ENCODE results near the gene CSTF2.

Gene CSTF2

DNA sequence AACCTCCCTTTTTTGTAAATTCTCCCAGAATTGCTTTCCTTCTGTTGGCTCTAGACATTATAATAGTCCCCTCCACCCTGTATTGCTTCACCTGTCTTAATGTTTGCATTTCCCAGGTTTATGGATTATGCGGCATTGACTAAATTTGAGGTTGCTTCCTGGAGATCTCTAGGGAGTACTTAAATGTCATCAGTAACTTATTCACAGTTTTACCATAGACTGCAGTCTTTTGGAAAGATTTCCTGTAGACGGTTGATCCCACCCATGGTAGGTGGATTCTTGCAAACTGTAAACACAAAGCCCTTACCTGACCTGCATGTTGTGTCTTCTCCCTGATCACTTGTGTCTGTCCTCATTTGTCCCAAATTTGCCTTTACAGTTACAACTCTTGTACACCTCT is 60.2 kb downstream of the CSTF2 start (continued):
- no peak for TF ChIP-seq MYNN (tag by site-specific recombination; IDR thresholded peaks at IDR 0.05; ENCODE audit: borderline replicate concordance)

DNA sequence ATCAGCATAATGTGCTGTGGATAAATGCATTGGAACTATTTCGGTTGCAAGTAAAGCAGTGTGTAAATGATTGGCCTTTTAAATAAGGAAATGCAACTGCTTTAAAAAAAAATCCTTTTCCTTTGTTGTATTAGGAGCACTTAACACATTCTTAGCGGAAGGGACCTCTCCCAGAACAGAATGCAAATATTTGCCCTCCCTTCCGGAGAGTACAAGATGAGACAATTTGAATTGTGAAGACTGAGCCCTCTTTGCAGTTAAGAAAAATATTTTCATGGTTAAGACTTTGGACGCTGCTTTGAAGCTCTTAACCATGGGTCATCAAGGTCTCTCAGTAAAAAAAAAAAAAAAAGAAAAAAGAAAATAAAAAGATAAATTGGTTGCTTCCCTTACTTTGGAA is 63.5 kb downstream of the CSTF2 start:
- H3K27ac ChIP-seq (ENCODE audit: extremely low read depth, low read depth, low read length), result no peak overlapping the region
- POLR2A ChIA-PET, result no interaction called here
- H3K9me3 ChIP-seq (ENCODE audit: control insufficient read depth, insufficient read depth, low read depth, low read length), result no peaks in the 10 kb centered on the region
- CTCF ChIA-PET, result interaction anchor here (0.6 to 1.2 kb wide), 3 partner anchors 82 to 403 kb away, joined by 3 to 5 read pairs (median 4); no protein-coding TSS in a partner anchor
- no peaks in the 10 kb centered on the region for H3K4me1 ChIP-seq (ENCODE audit: control insufficient read depth, insufficient read depth, low read length)
- H3K4me3 ChIP-seq (ENCODE audit: low read depth, low read length), result no peak overlapping the region
- TF ChIP-seq ZBTB21 (tag by site-specific recombination; IDR thresholded peaks at IDR 0.05) (no peak), REPIN1 (tag by site-specific recombination; IDR thresholded peaks at IDR 0.05; ENCODE audit: low read depth) (no peak), KLF9 (tag by site-specific recombination; IDR thresholded peaks at IDR 0.05; ENCODE audit: low read depth) (no peak), ZNF544 (tag by site-specific recombination; IDR thresholded peaks at IDR 0.05) (no peak), ZNF132 (tag by site-specific recombination; IDR thresholded peaks at IDR 0.05; ENCODE audit: borderline replicate concordance) (no peak), ZNF174 (tag by site-specific recombination; IDR thresholded peaks at IDR 0.05) (no peak), ZNF140 (tag by site-specific recombination; IDR thresholded peaks at IDR 0.05) (no peak), ZNF175 (tag by site-specific recombination; IDR thresholded peaks at IDR 0.05) (no peak), ZNF157 (tag by site-specific recombination; IDR thresholded peaks at IDR 0.05) (no peak), FEZF1 (tag by site-specific recombination; IDR thresholded peaks at IDR 0.05) (no peak), PRDM6 (tag by site-specific recombination; IDR thresholded peaks at IDR 0.05) (no peak)
- TF ChIP-seq, protein P1, sequence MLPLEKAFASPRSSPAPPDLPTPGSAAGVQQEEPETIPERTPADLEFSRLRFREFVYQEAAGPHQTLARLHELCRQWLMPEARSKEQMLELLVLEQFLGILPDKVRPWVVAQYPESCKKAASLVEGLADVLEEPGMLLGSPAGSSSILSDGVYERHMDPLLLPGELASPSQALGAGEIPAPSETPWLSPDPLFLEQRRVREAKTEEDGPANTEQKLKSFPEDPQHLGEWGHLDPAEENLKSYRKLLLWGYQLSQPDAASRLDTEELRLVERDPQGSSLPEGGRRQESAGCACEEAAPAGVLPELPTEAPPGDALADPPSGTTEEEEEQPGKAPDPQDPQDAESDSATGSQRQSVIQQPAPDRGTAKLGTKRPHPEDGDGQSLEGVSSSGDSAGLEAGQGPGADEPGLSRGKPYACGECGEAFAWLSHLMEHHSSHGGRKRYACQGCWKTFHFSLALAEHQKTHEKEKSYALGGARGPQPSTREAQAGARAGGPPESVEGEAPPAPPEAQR (tag by site-specific recombination; IDR thresholded peaks at IDR 0.05), result no peak
- TF ChIP-seq, protein P2, sequence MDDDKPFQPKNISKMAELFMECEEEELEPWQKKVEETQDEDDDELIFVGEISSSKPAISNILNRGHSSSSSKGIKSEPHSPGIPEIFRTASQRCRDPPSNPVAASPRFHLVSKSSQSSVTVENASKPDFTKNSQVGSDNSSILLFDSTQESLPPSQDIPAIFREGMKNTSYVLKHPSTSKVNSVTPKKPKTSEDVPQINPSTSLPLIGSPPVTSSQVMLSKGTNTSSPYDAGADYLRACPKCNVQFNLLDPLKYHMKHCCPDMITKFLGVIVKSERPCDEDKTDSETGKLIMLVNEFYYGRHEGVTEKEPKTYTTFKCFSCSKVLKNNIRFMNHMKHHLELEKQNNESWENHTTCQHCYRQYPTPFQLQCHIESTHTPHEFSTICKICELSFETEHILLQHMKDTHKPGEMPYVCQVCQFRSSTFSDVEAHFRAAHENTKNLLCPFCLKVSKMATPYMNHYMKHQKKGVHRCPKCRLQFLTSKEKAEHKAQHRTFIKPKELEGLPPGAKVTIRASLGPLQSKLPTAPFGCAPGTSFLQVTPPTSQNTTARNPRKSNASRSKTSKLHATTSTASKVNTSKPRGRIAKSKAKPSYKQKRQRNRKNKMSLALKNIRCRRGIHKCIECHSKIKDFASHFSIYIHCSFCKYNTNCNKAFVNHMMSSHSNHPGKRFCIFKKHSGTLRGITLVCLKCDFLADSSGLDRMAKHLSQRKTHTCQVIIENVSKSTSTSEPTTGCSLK (tag by site-specific recombination; IDR thresholded peaks at IDR 0.05), result no peak
- TF ChIP-seq, protein P3, sequence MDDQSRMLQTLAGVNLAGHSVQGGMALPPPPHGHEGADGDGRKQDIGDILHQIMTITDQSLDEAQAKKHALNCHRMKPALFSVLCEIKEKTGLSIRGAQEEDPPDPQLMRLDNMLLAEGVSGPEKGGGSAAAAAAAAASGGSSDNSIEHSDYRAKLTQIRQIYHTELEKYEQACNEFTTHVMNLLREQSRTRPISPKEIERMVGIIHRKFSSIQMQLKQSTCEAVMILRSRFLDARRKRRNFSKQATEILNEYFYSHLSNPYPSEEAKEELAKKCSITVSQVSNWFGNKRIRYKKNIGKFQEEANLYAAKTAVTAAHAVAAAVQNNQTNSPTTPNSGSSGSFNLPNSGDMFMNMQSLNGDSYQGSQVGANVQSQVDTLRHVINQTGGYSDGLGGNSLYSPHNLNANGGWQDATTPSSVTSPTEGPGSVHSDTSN (CRISPR knock-in tag; IDR thresholded peaks at IDR 0.05), result no peak
- no peaks in the 10 kb centered on the region for H3K36me3 ChIP-seq (ENCODE audit: control insufficient read depth in 2 of 2, insufficient read depth in 1 of 2, low read length in 2 of 2)

All from HEK293 (cell line).